ENCODE measurements around the gene CD2AP.

GRCh38 chr6:47631269-47631772 is 153.7 kb downstream of the CD2AP start:
- no peak for TF ChIP-seq EZH2 (IDR thresholded peaks at IDR 0.05)
- peak; percentile 86 for TF ChIP-seq RAD21 (IDR thresholded peaks at IDR 0.05; ENCODE audit: low read depth)
- TF ChIP-seq ZNF274 (IDR thresholded peaks at IDR 0.05; ENCODE audit: low read depth, low read length), result no peak
- TF ChIP-seq TCF7L2 (IDR thresholded peaks at IDR 0.05; ENCODE audit: borderline replicate concordance, extremely low read depth, insufficient read depth, insufficient read length), result no peak
- TF ChIP-seq CTCF (IDR thresholded peaks at IDR 0.05 in 2 of 3, conservative IDR thresholded peaks at IDR 0.05 in 1 of 3; ENCODE audit: borderline replicate concordance in 1 of 3, insufficient read depth in 1 of 3, low read depth in 2 of 3, low read length in 2 of 3), result peak; percentile 34 to 74 (median 66); a peak in 5 of 6 replicates
- TF ChIP-seq POLR2AphosphoS5 (IDR thresholded peaks at IDR 0.05; ENCODE audit: low read depth, low read length), result no peak
- TF ChIP-seq EZH2phosphoT487 (IDR thresholded peaks at IDR 0.05; ENCODE audit: borderline replicate concordance), result no peak
- TF ChIP-seq CEBPB (IDR thresholded peaks at IDR 0.05; ENCODE audit: low read depth), result no peak
